Testis (tissue), 2 donors: ENCODE measurements around the gene SSR1.
"Not testable (repeated sequence)": the region's sequence is repeated elsewhere in the genome, so short reads cannot be mapped to it uniquely, and the experiment has no call there.

ENCODE experiments used
- POLR2A ChIP-seq: fragments of 450-650 bp; IDR thresholded peaks from one replicate; pipeline ENCODE4 v1.6.1; 2017; ENCODE audit warnings: antibody characterized with exemption, mild to moderate bottlenecking, moderate library complexity
- TF ChIP-seq, protein P1 (sequence below), 3 experiments: fragments of 450-650 bp in 2 of 3; fragments of 200-600 bp in 1 of 3; sonication (generic) in 1 of 3; IDR thresholded peaks; one replicate each; pipeline ENCODE4 v1.5.1; 2016 to 2019; ENCODE audit warnings: antibody characterized with exemption in 3 of 3, mild to moderate bottlenecking in 2 of 3, moderate library complexity in 1 of 3

DNA sequence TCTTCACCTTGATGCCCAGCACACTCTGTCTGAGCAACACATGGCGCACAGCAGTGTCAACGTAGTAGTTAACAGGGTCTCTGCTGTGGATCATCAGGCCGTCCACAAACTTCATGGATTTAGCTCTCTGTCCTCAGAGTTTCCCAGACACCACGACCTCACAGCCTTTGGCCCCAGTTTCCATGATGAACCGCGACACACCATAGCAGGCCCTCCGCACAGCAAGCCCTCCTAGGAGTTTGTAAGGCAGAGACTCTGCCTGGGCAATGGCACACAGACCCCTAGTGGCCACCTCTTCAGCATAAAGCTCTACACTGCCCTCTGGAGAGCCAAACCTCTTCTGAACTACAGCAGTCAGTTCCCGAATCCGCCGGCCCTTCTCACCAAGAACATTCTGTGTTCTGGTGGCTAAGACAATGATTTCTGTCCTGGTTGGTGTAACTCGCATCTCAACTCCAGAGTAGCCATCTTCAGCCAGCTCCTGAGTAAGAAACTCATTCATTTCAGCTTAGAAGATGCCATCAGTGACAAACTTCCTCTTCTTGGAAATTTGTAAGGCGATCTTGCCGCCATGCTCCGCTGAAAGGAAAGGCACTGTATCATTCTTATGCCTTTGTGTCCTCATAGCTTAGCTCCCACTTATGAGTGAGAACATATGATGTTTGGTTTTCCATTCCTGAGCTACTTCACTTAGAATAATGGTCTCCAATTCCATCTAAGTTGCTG is 26.2 kb upstream of the SSR1 start:
- TF ChIP-seq, protein P1, sequence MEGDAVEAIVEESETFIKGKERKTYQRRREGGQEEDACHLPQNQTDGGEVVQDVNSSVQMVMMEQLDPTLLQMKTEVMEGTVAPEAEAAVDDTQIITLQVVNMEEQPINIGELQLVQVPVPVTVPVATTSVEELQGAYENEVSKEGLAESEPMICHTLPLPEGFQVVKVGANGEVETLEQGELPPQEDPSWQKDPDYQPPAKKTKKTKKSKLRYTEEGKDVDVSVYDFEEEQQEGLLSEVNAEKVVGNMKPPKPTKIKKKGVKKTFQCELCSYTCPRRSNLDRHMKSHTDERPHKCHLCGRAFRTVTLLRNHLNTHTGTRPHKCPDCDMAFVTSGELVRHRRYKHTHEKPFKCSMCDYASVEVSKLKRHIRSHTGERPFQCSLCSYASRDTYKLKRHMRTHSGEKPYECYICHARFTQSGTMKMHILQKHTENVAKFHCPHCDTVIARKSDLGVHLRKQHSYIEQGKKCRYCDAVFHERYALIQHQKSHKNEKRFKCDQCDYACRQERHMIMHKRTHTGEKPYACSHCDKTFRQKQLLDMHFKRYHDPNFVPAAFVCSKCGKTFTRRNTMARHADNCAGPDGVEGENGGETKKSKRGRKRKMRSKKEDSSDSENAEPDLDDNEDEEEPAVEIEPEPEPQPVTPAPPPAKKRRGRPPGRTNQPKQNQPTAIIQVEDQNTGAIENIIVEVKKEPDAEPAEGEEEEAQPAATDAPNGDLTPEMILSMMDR (IDR thresholded peaks at IDR 0.05) = not testable (repeated sequence)
- TF ChIP-seq POLR2A = not testable (repeated sequence)
